Stimulated activated CD4-positive, alpha-beta T cell treated with anti-CD3 and anti-CD28 coated beads, Interleukin-1b, Interleukin-23, amount 100 ng/mL, for 24 hours (primary cell): ENCODE measurements around the gene SSH2.
A peak's percentile ranks its signal among the peaks of the same experiment; 100 is the strongest.

ENCODE experiments used
- DNase-seq, 4 experiments: peaks; one replicate each; pipeline ENCODE4 v3.0.0-alpha.2; 2020; ENCODE audit warnings: low read depth in 4 of 4, low spot score in 1 of 4

The SSH2 gene

GRCh38 chr17:29614349-29615047 is 315.5 kb downstream of the SSH2 start:
- DNase-seq = no peak

- no peak for DNase-seq
Observed at GRCh38 chr17:29613856-29614255, 316.2 kb downstream of the SSH2 start.

GRCh38 chr17:29613352-29613837 is 316.6 kb downstream of the SSH2 start:
- peak; percentile 94 to 96 (median 95) for DNase-seq

GRCh38 chr17:29612404-29613280 is 317.4 kb downstream of the SSH2 start:
- no peak for DNase-seq

GRCh38 chr17:29612094-29612403 is 318.0 kb downstream of the SSH2 start:
- DNase-seq = no peak

GRCh38 chr17:29611351-29612093 is 318.5 kb downstream of the SSH2 start:
- no peak for DNase-seq

- DNase-seq = no peak
Observed at GRCh38 chr17:29610395-29610794, 319.6 kb downstream of the SSH2 start.

- no peak for DNase-seq
Observed at GRCh38 chr17:29608986-29609385, 321.0 kb downstream of the SSH2 start.

- DNase-seq = no peak
Observed at GRCh38 chr17:29607557-29608195, 322.4 kb downstream of the SSH2 start.

GRCh38 chr17:29603109-29603674 is 326.8 kb downstream of the SSH2 start:
- no peak for DNase-seq

- DNase-seq = no peak
Observed at GRCh38 chr17:29597361-29598172, 332.5 kb downstream of the SSH2 start.

- no peak for DNase-seq
Observed at GRCh38 chr17:29596811-29597210, 333.2 kb downstream of the SSH2 start.

GRCh38 chr17:29595943-29596774 is 333.9 kb downstream of the SSH2 start:
- DNase-seq = no peak

GRCh38 chr17:29595107-29595942 is 334.7 kb downstream of the SSH2 start:
- DNase-seq = no peak

- DNase-seq = no peak
Observed at GRCh38 chr17:29594519-29595090, 335.4 kb downstream of the SSH2 start.

GRCh38 chr17:29593591-29594518 is 336.2 kb downstream of the SSH2 start:
- DNase-seq = no peak
